A549 (cell line): ENCODE results near the gene TSBP1. TPM values are rescaled to one million over a fixed set of nuclear protein-coding genes. Genes with fewer than 3 reads are reported as not detected.

ENCODE experiments used
- ATAC-seq, 2 experiments: fragments of 200-7000 bp in 1 of 2; fragments of >200 bp in 1 of 2; cut with Nextera tagmentation in 1 of 2; cut with Tn5 transposase in 1 of 2; 3 replicates each; pipeline versions ENCODE4 v1.8.0 to v1.9.1; 2018 to 2020; ENCODE audit warnings: mild to moderate bottlenecking in 1 of 2, moderate library complexity in 1 of 2
- CTCF ChIA-PET: fragments of 300-600 bp; sonication (Branson Sonifier 250); formaldehyde crosslinking; extraction: SDS; loops from one replicate; lab custom pipeline; 2021; ENCODE audit warnings: antibody characterized with exemption, inconsistent platforms; lab: Yijun Ruan, JAX
- POLR2A ChIA-PET: fragments of 350-600 bp; formaldehyde crosslinking; extraction: SDS; loops from one replicate; lab custom pipeline; 2021; ENCODE audit warnings: antibody characterized with exemption, inconsistent platforms; lab: Yijun Ruan, JAX
- DNase-seq, 2 experiments: peaks; one replicate each; pipeline versions ENCODE4 v3.0.0 to v3.0.0-alpha.2; 2011 to 2016; ENCODE audit warnings: low read depth in 1 of 2, low spot score in 1 of 2
- FAIRE-seq: peaks from 2 replicates; lab custom pipeline; 2011; peaks lifted over from hg19 to GRCh38; lab: Jason Lieb, UNC
- H3K27ac ChIP-seq, 2 experiments: fragments of >200 bp; sonication (Bioruptor Twin); formaldehyde crosslinking; 3 replicates each; pipeline ENCODE4 v1.5.1; 2016 to 2017
- H3K4me1 ChIP-seq: fragments of >200 bp; sonication (Bioruptor Twin); formaldehyde crosslinking; 3 replicates; pipeline ENCODE4 v1.6.1; 2016
- H3K4me2 ChIP-seq: fragments of >200 bp; sonication (Bioruptor Twin); formaldehyde crosslinking; 3 replicates; pipeline ENCODE4 v1.6.1; 2016
- H3K4me3 ChIP-seq: fragments of >200 bp; sonication (Bioruptor Twin); formaldehyde crosslinking; 3 replicates; pipeline ENCODE4 v1.5.1; 2016
- H3K9me3 ChIP-seq: fragments of >200 bp; sonication (Bioruptor Twin); formaldehyde crosslinking; 3 replicates; pipeline ENCODE4 v1.6.1; 2016
- CBX2 ChIP-seq: fragments of 200-600 bp; sonication (generic); IDR thresholded peaks from 2 replicates; pipeline ENCODE4 v1.6.1; 2016; ENCODE audit warnings: low read depth, mild to moderate bottlenecking, borderline replicate concordance
- EHF ChIP-seq: fragments of 250-450 bp; sonication (Bioruptor Pico); IDR thresholded peaks from 2 replicates; pipeline ENCODE4 v1.5.0; 2020; ENCODE audit warnings: mild to moderate bottlenecking
- ESRRA ChIP-seq: fragments of 150-350 bp; IDR thresholded peaks from 2 replicates; pipeline ENCODE4 v1.6.1; 2014; ENCODE audit warnings: mild to moderate bottlenecking, low read length, borderline replicate concordance
- FOSL2 ChIP-seq, 2 experiments: fragments of 450-650 bp in 1 of 2; fragments of >200 bp in 1 of 2; sonication (Bioruptor Twin) in 1 of 2; formaldehyde crosslinking; IDR thresholded peaks; 2 replicates each; pipeline versions ENCODE4 v1.5.0 to v1.6.1; 2016 to 2020; ENCODE audit warnings: mild to moderate bottlenecking in 1 of 2, moderate library complexity in 1 of 2
- FOXS1 ChIP-seq: fragments of 250-450 bp; sonication (Bioruptor Pico); IDR thresholded peaks from 2 replicates; pipeline ENCODE4 v1.5.0; 2020; ENCODE audit warnings: mild to moderate bottlenecking, moderate library complexity
- GATA3 ChIP-seq: IDR thresholded peaks from 2 replicates; pipeline ENCODE4 v1.6.1; 2012; ENCODE audit warnings: borderline replicate concordance
- HDAC2 ChIP-seq: fragments of 200-600 bp; sonication (generic); IDR thresholded peaks from 2 replicates; pipeline ENCODE4 v1.6.1; 2016
- KDM5A ChIP-seq: fragments of 200-600 bp; sonication (generic); IDR thresholded peaks from 2 replicates; pipeline ENCODE4 v1.6.1; 2016; ENCODE audit warnings: antibody characterized with exemption, mild to moderate bottlenecking
- MAZ ChIP-seq: fragments of 150-350 bp; IDR thresholded peaks from 2 replicates; pipeline ENCODE4 v1.6.1; 2014; ENCODE audit warnings: antibody characterized with exemption, low read depth, low read length, borderline replicate concordance
- NFE2L2 ChIP-seq: fragments of 150-350 bp; conservative IDR thresholded peaks from 2 replicates; pipeline ENCODE4 v1.6.1; 2014; ENCODE audit warnings: low read length
- NPAS2 ChIP-seq: fragments of 250-450 bp; sonication (Bioruptor Pico); IDR thresholded peaks from 2 replicates; pipeline ENCODE4 v1.8.0; 2022; ENCODE audit warnings: mild to moderate bottlenecking, moderate library complexity, borderline replicate concordance
- NR3C1 ChIP-seq: fragments of >200 bp; sonication (Bioruptor Twin); formaldehyde crosslinking; IDR thresholded peaks from 3 replicates; pipeline ENCODE4 v1.6.1; 2017
- PHF8 ChIP-seq: fragments of 200-600 bp; sonication (generic); IDR thresholded peaks from 2 replicates; pipeline ENCODE4 v1.6.1; 2016; ENCODE audit warnings: low read depth, mild to moderate bottlenecking, antibody characterized with exemption, moderate library complexity, borderline replicate concordance
- USF2 ChIP-seq: fragments of 450-650 bp; IDR thresholded peaks from 2 replicates; pipeline ENCODE4 v1.6.1; 2014; ENCODE audit warnings: antibody characterized with exemption
- ZC3H11A ChIP-seq: fragments of 450-650 bp; IDR thresholded peaks from 2 replicates; pipeline ENCODE4 v1.6.1; 2014; ENCODE audit warnings: antibody characterized with exemption, mild to moderate bottlenecking
- WGBS: methylation state at CpG from one replicate; pipeline ENCODE4 v1.1.6; 2017; ENCODE audit errors: missing lambda C conversion rate; 5-methylcytosine and 5-hydroxymethylcytosine counted together
- polyA plus RNA-seq, 4 experiments: library from polyadenylated mRNA; depleted of rRNA in 3 of 4; stranded (reverse); fragments of >200 nt; fragmentation: RNase III in 1 of 4; extraction: RNeasy Plus Mini Kit Qiagen cat#74134 plus additional on column Dnase treatment in 1 of 4; gene quantifications; 2 replicates in 3 of 4; 3 replicates in 1 of 4; pipeline ENCODE4 v1.2.3, GENCODE V29; 2011 to 2017
- TF ChIP-seq, protein P1 (sequence below): fragments of 200-600 bp; sonication (generic); IDR thresholded peaks from 2 replicates; pipeline ENCODE4 v1.6.1; 2016; ENCODE audit warnings: antibody characterized with exemption, mild to moderate bottlenecking, moderate library complexity
- TF ChIP-seq, protein P2 (sequence below): fragments of 250-450 bp; sonication (Bioruptor Pico); IDR thresholded peaks from 2 replicates; pipeline ENCODE4 v1.5.0; 2020; ENCODE audit warnings: low read depth, mild to moderate bottlenecking, moderate library complexity
- TF ChIP-seq, protein P3 (sequence below): fragments of >200 bp; sonication (Bioruptor Twin); formaldehyde crosslinking; IDR thresholded peaks from 3 replicates; pipeline ENCODE4 v1.5.1; 2016

TSBP1 gene
- polyA plus RNA-seq, 2 of the 4 experiments (the other 2 are of a cell fraction): not detected

GRCh38 chr6:32340242-32340641 lies 31.5 kb downstream of the TSBP1 start:
- Histone ChIP-seq H3K4me3 (no peak overlapping the region), H3K4me1 (no peaks in the 10 kb centered on the region), H3K27ac (no peak overlapping the region), H3K4me2 (no peak overlapping the region), H3K9me3 (no peaks in the 10 kb centered on the region)
- POLR2A ChIA-PET: no interaction called here
- FAIRE-seq: no peak
- TF ChIP-seq FOSL2 (IDR thresholded peaks at IDR 0.05) (no peak), FOSL2 (CRISPR knock-in tag; IDR thresholded peaks at IDR 0.05) (no peak)
- TF ChIP-seq, all 56 proteins: peak for 0
- ATAC-seq (no peak), DNase-seq (no peak)
- CTCF ChIA-PET: no interaction called here
- WGBS: 61% methylated on average over 2 of the region's 2 CpGs

GRCh38 chr6:32337186-32337805 lies 34.4 kb downstream of the TSBP1 start:
- TF ChIP-seq ESRRA (no peak), GATA3 (no peak), EHF (CRISPR knock-in tag) (no peak), ZC3H11A (no peak), NFE2L2 (no peak), FOXS1 (CRISPR knock-in tag) (no peak), KDM5A (no peak), MAZ (no peak), NPAS2 (CRISPR knock-in tag) (no peak), PHF8 (no peak), NR3C1 (no peak), USF2 (no peak), HDAC2 (no peak), CBX2 (no peak)
- TF ChIP-seq, protein P1, sequence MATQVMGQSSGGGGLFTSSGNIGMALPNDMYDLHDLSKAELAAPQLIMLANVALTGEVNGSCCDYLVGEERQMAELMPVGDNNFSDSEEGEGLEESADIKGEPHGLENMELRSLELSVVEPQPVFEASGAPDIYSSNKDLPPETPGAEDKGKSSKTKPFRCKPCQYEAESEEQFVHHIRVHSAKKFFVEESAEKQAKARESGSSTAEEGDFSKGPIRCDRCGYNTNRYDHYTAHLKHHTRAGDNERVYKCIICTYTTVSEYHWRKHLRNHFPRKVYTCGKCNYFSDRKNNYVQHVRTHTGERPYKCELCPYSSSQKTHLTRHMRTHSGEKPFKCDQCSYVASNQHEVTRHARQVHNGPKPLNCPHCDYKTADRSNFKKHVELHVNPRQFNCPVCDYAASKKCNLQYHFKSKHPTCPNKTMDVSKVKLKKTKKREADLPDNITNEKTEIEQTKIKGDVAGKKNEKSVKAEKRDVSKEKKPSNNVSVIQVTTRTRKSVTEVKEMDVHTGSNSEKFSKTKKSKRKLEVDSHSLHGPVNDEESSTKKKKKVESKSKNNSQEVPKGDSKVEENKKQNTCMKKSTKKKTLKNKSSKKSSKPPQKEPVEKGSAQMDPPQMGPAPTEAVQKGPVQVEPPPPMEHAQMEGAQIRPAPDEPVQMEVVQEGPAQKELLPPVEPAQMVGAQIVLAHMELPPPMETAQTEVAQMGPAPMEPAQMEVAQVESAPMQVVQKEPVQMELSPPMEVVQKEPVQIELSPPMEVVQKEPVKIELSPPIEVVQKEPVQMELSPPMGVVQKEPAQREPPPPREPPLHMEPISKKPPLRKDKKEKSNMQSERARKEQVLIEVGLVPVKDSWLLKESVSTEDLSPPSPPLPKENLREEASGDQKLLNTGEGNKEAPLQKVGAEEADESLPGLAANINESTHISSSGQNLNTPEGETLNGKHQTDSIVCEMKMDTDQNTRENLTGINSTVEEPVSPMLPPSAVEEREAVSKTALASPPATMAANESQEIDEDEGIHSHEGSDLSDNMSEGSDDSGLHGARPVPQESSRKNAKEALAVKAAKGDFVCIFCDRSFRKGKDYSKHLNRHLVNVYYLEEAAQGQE: no peak
- TF ChIP-seq, protein P2, sequence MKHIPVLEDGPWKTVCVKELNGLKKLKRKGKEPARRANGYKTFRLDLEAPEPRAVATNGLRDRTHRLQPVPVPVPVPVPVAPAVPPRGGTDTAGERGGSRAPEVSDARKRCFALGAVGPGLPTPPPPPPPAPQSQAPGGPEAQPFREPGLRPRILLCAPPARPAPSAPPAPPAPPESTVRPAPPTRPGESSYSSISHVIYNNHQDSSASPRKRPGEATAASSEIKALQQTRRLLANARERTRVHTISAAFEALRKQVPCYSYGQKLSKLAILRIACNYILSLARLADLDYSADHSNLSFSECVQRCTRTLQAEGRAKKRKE: no peak
- TF ChIP-seq, protein P3, sequence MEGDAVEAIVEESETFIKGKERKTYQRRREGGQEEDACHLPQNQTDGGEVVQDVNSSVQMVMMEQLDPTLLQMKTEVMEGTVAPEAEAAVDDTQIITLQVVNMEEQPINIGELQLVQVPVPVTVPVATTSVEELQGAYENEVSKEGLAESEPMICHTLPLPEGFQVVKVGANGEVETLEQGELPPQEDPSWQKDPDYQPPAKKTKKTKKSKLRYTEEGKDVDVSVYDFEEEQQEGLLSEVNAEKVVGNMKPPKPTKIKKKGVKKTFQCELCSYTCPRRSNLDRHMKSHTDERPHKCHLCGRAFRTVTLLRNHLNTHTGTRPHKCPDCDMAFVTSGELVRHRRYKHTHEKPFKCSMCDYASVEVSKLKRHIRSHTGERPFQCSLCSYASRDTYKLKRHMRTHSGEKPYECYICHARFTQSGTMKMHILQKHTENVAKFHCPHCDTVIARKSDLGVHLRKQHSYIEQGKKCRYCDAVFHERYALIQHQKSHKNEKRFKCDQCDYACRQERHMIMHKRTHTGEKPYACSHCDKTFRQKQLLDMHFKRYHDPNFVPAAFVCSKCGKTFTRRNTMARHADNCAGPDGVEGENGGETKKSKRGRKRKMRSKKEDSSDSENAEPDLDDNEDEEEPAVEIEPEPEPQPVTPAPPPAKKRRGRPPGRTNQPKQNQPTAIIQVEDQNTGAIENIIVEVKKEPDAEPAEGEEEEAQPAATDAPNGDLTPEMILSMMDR: no peak
- TF ChIP-seq, all 56 proteins: peak for 0
- no peak for FAIRE-seq
- ChIA-PET CTCF (no interaction called here), POLR2A (no interaction called here)
- no peak for DNase-seq
- ATAC-seq: no peak; a peak in 1 of 6 replicates
- H3K9me3 ChIP-seq: no peaks in the 10 kb centered on the region
- 78% methylated on average over 4 of the region's 4 CpGs for WGBS
- no peak overlapping the region for H3K27ac ChIP-seq
- no peak overlapping the region for H3K4me3 ChIP-seq
- no peaks in the 10 kb centered on the region for H3K4me1 ChIP-seq
- no peak overlapping the region for H3K4me2 ChIP-seq
